ENCODE results near the gene BEND7.
"Not testable (repeated sequence)": the region's sequence is repeated elsewhere in the genome, so short reads cannot be mapped to it uniquely, and the experiment has no call there.

Gene BEND7

GRCh38 chr10:13421382-13421917 is 107.4 kb downstream of the BEND7 start:
- no peak for DNase-seq (ENCODE audit: low read depth in 2 of 2)

DNA sequence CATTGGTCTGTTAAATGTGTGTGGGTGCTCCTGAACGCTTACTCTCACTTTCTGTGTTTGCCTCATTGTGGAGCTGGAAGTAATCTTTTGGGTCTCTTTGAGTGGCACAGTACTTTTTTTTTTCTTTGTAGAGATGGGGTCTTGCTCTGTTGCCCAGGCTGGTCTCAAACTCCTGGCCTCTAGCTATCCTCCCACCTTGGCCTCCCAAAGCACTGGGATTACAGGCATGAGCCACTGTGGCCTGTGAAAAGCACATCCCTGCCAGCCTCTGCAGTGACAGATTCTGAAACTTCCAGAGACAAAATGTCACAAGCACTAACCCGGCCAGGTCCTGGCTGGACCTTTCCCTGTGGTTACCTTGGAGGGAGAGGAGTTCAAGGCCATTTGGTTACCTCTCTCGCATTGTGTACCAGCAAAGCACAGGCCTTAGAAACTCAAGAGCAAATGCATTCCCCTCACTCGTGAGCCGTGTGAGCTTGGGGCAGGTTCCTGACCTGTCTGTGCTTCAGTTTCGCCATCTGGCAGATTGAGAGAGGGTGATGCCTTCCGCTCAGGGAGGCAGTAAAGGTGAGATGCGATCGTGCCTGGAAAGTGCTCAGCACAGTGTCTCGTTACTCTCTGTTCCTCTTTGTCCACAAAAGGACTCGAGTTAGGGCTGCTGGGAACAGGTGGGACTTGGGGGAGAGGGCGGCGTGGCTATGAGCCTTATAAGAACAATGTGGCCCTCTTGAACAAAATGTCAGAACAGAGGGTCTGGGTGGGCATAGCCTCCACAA is 108.1 kb downstream of the BEND7 start:
- DNase-seq (ENCODE audit: low read depth in 2 of 2), result no peak

DNA sequence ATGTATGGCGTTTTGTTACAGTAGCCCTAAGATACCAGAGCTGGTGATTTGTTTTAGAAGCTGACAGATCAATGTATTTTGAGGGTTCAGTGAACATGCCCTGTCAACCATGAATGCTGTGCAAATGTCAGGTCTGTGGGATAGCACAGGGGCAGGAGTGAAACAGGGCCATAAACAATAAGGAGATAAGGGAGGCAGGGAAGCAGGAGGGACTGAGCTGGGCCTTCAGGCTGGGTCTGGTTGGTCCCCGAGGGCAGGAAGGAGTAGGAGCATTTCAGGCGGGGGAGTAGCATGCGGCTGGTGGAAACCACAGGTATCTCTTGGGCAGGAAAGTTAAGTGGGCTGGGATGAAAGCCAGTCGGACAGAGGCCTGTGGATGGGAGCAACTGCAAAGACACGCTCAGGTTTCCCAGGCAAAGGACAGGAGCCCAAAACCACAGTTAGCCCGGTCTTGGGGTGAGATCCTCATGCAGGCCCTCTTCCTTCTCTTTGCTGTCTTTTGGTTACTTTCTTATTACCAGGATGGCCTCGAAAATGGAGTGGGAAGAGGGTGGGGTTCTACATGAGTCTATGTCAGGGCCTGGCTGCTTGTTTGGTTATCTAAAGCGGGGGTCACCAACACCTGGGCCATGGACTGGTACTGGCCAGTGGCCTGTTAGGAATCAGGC is 111.2 kb downstream of the BEND7 start:
- no peak for DNase-seq (ENCODE audit: low read depth in 2 of 2)

DNA sequence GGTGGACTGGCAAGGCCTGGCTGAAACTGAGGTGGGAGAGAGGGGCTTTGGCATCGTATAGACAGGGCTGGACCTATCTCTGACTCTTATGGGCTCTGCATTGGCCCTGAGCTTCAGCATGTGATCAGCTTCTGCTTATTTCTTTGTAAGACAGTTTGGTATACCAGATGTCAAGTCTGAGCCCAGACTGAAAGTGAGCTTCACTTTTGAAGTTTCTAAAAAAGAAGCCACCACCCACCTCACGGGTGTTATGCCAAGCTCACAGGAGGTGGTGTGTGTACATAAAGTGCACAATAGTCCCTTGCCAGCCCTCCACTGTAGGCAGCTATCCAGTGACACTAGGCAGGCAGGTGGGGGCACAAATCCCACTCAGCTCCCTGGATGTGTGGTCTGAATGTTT is 112.1 kb downstream of the BEND7 start:
- no peak for DNase-seq (ENCODE audit: low read depth in 2 of 2)

- no peak for DNase-seq (ENCODE audit: low read depth in 2 of 2)
Observed at GRCh38 chr10:13414855-13415254, 114.0 kb downstream of the BEND7 start.

GRCh38 chr10:13414137-13414536 is 114.7 kb downstream of the BEND7 start:
- no peak for DNase-seq (ENCODE audit: low read depth in 2 of 2)

GRCh38 chr10:13412894-13413293 is 115.9 kb downstream of the BEND7 start:
- no peak for DNase-seq (ENCODE audit: low read depth in 2 of 2)

DNA sequence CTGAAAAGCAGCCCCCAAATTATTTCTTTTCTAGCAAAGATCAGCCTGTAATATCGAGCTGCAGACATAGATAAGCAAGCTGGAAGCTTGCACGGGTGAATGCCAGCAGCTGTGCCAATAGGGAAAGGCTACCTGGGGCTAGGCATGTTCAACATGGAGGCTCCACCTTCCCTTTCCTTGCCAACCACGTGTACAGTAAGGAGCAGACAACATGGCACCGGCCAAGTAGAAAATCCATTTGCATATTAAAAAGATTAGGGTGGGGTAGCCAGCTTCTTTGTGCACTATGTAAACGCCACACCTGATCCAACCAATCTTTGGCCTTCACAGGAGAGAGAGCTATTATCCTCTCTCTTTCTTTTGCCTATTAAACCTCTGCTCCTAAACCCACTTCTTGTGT is 124.0 kb downstream of the BEND7 start:
- DNase-seq (ENCODE audit: low read depth in 2 of 2), result no peak

- no peak for DNase-seq (ENCODE audit: low read depth in 2 of 2)
Observed at GRCh38 chr10:13404305-13404759, 124.5 kb downstream of the BEND7 start.

- not testable (repeated sequence) for DNase-seq (ENCODE audit: low read depth in 2 of 2)
Observed at GRCh38 chr10:13403426-13403825, 125.4 kb downstream of the BEND7 start.

- no peak for DNase-seq (ENCODE audit: low read depth in 2 of 2)
Observed at GRCh38 chr10:13402021-13402420, 126.8 kb downstream of the BEND7 start.

- DNase-seq (ENCODE audit: low read depth in 2 of 2), result no peak
Observed at GRCh38 chr10:13401142-13401541, 127.7 kb downstream of the BEND7 start.

- no peak for DNase-seq (ENCODE audit: low read depth in 2 of 2)
Observed at GRCh38 chr10:13400196-13400965, 128.4 kb downstream of the BEND7 start.

DNA sequence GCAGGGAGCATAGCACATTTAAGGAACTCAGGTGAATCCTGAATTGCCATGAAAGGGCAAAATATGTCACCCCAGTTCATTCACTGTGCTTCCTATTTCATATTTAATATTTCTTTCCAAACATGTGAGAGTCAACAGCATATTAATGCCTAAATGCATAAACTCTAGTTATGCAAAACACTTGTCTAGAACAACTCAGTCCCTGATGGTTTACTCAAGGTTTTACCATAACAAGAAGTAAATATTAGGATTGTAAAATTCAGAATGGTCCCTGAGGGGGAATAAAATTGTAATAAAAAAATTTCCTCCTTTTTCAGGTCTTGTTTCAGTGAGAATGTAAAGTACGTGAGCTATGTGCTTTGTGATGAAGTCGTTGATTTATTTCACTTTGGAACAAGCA is 129.1 kb downstream of the BEND7 start:
- DNase-seq (ENCODE audit: low read depth in 2 of 2), result no peak

DNA sequence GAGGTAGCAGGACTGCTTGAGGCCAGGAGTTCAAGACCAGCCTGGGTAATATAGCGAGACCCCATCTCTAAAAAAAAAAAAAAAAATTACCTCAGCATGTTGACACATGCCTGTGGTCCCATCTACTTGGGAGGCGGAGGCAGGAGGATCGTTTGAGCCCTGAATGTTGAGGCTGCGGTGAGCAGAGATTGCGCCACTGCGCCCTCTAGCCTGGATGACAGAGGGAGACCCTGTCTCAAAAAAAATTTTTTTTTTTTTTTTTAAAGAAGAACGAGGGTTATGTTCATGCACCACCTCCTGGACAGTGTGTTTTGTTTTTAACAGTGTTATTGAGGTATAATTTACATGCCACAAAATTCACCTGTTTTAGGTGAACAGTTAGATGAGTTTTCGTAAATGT is 129.6 kb downstream of the BEND7 start:
- no peak for DNase-seq (ENCODE audit: low read depth in 2 of 2)

- no peak for DNase-seq (ENCODE audit: low read depth in 2 of 2)
Observed at GRCh38 chr10:13397052-13397451, 131.8 kb downstream of the BEND7 start.

DNA sequence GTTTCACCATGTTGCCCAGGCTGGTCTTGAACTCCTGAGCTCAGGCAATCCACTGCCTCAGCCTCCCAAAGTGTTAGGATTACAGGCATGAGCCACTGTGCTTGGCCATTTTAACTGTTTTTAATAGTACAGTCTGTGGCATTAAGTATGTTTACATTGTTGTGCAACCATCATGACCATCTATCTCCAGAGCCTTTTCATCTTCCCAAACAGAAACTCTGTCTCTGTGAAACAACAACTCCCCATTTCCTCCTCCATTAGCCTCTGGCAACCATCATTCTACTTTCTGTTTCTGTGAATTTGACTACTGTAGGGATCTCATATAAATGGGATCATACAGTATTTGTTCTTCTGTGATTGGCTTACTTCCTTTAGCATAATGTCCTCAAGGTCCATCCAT is 132.4 kb downstream of the BEND7 start:
- DNase-seq (ENCODE audit: low read depth in 2 of 2), result no peak

GRCh38 chr10:13395540-13395939 is 133.3 kb downstream of the BEND7 start:
- DNase-seq (ENCODE audit: low read depth in 2 of 2), result no peak

DNA sequence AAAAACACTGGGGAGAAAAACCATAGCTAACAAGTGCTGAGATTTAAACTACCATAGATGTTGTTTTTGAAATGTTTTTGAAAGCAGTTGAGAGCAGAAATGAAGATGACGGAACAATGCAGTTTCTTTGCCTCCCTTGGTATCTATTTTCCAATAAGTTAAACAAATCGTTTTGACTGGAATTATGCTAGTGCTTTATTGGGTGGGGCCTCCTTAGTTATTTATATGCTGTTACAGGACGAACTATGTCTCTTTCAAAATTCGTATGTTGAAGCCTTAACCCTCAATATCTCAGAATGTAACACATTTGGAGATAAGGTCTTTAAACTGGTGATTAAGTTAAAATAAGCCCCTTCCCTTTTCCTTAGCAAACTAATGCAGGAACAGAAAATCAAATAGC is 135.2 kb downstream of the BEND7 start:
- no peak for DNase-seq (ENCODE audit: low read depth in 2 of 2)

DNA sequence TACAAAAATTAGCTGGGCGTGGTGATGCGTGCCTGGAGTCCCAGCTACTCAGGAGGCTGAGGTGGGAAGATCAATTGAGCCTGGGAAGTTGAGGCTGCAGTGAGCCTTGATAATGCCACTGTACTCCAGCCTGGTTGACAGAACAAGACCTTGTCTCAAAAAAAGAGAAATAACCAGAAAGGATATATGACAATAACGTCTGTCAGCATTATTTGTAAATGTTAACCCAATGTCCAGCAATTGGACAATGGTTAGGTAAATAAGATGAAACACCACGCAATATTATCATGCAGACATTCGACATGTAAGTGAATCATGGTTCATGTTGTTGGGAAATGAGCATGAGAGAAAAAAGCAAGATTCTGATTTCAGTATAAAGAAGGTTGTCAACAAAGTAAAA is 136.1 kb downstream of the BEND7 start:
- no peak for DNase-seq (ENCODE audit: low read depth in 2 of 2)
